Measurements from ENCODE around the gene FHIT.

FHIT gene

DNA sequence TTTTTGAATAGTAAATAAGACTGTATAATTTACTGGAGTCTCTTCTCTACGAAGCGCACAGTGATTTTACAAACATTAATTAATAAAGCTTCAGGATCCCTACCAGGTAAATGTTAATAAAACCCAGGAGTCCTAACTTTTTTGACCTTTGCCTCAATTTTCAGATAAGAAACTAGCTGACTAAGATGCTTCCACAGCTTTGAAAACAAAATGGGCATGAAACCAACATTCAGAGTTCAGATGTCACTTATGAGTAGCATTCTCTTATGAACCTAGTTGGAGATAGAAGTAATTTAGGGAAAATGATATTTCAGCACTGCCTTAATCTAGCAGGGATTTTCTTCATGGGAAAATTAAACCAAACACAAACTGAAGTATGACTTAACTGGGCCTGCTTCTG is 13.0 kb upstream of the FHIT start:
- H3K27ac ChIP-seq, result no peak overlapping the region
- no peaks in the 10 kb centered on the region for H3K36me3 ChIP-seq
- H3K9me3 ChIP-seq, result no peaks in the 10 kb centered on the region
- TF ChIP-seq, protein P1, sequence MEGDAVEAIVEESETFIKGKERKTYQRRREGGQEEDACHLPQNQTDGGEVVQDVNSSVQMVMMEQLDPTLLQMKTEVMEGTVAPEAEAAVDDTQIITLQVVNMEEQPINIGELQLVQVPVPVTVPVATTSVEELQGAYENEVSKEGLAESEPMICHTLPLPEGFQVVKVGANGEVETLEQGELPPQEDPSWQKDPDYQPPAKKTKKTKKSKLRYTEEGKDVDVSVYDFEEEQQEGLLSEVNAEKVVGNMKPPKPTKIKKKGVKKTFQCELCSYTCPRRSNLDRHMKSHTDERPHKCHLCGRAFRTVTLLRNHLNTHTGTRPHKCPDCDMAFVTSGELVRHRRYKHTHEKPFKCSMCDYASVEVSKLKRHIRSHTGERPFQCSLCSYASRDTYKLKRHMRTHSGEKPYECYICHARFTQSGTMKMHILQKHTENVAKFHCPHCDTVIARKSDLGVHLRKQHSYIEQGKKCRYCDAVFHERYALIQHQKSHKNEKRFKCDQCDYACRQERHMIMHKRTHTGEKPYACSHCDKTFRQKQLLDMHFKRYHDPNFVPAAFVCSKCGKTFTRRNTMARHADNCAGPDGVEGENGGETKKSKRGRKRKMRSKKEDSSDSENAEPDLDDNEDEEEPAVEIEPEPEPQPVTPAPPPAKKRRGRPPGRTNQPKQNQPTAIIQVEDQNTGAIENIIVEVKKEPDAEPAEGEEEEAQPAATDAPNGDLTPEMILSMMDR (IDR thresholded peaks at IDR 0.05), result no peak
- no peaks in the 10 kb centered on the region for H3K4me1 ChIP-seq
- no peaks in the 10 kb centered on the region for H3K27me3 ChIP-seq
- intact Hi-C loops (cut with DNase I; ENCODE audit: low total_unique reads), result no loop called here
- H3K4me3 ChIP-seq, result no peak overlapping the region
- no peak for DNase-seq

DNA sequence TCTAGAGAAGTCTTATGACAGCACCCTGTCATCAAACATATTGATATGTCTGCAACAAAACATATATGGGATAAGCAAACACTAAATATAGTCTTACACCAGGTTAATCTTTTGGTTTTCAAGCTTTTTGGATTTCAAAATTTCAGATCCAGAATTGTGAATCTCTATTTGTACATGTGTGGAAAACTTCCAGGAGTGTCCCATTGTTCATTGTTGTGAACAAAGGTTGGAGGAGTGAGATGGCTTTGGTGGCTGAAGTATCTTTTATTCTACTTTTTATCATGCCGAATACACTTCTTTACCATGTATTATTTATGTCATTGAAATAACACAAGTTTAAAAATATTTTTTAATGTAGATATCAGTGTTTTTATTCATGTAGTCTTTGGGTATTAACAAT is 5.9 kb upstream of the FHIT start:
- no peak for DNase-seq
- no peak overlapping the region for H3K27ac ChIP-seq
- intact Hi-C loops (cut with DNase I; ENCODE audit: low total_unique reads), result loop anchor here (5.0 kb wide), 1 partner anchor 515 kb away; no protein-coding TSS in a partner anchor
- TF ChIP-seq, protein P1 (IDR thresholded peaks at IDR 0.05), result no peak
- no peaks in the 10 kb centered on the region for H3K9me3 ChIP-seq
- H3K4me1 ChIP-seq, result no peaks in the 10 kb centered on the region
- no peaks in the 10 kb centered on the region for H3K27me3 ChIP-seq
- H3K36me3 ChIP-seq, result no peaks in the 10 kb centered on the region
- no peak overlapping the region for H3K4me3 ChIP-seq

DNA sequence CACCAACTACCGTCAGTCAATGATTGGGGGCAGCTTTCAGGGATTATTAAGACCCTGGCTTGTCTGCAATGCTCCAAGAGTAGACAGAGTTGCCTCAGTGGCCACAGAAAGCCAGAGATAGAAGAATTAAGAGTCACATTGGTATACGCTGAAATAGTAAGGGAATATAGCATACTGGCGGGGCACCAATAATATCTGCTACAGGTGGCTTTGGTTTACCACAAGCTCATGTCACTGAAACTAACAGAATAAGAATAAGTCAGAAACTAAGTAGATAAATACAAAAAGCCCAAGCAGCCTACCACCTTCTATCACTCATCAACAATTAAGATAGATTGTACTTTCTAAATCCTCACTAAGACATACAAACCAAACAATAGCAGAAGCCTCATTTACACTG is 2.5 kb upstream of the FHIT start:
- TF ChIP-seq, protein P1 (IDR thresholded peaks at IDR 0.05), result no peak
- no peak for DNase-seq
- Histone ChIP-seq H3K9me3 (no peaks in the 10 kb centered on the region), H3K4me3 (no peak overlapping the region), H3K27me3 (no peaks in the 10 kb centered on the region), H3K27ac (no peak overlapping the region), H3K4me1 (peaks cover 0 to 11% (median 0%) of the 10 kb centered on the region in 4 donors), H3K36me3 (no peaks in the 10 kb centered on the region)
- intact Hi-C loops (cut with DNase I; ENCODE audit: low total_unique reads), result no loop called here

DNA sequence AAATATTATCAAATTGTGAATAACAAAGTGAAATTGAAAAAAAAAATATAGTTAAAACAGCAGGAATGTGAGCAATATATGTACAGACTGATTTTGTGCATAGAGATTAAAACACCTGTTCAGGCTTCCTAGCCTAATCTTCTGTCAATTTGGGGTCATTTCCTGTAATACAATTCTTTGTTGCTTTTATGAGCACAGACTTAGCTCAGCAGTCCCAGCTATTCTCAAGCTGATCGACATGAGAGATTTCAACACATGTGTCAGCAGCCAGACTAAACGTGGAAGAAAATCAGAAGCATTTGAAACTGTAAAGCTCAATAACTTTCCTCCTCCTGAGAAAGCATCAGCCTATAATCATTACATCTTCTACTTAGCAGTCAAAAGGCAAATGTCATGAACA is 1.6 kb upstream of the FHIT start:
- Histone ChIP-seq H3K36me3 (no peaks in the 10 kb centered on the region), H3K9me3 (no peaks in the 10 kb centered on the region), H3K27ac (no peak overlapping the region), H3K4me1 (peaks cover 0 to 11% (median 0%) of the 10 kb centered on the region in 4 donors), H3K27me3 (no peaks in the 10 kb centered on the region), H3K4me3 (no peak overlapping the region)
- intact Hi-C loops (cut with DNase I; ENCODE audit: low total_unique reads), result no loop called here
- no peak for DNase-seq
- TF ChIP-seq, protein P1 (IDR thresholded peaks at IDR 0.05), result no peak

DNA sequence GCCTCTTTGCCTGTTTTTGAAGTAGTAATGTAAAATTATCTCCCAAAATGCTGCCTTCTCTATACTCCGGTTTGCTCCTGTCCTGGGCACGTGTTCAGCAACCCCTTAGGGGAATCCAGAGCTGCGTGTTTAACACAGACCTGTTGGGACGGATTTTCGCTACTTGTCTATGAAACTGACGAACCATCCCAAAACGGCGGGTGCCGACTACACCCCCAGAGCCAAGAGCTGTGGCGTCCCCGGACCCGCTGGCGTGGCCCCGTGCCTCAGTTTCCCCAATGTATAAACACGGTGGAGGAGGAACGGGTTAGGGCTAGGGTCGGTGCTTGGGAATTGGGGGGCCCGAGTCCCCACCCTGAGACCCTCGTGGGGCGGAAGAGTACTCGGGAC is 473 bp downstream of the FHIT start:
- peak in 1 of 2 donors; percentile 31 for DNase-seq
- TF ChIP-seq, protein P1 (IDR thresholded peaks at IDR 0.05), result no peak

DNA sequence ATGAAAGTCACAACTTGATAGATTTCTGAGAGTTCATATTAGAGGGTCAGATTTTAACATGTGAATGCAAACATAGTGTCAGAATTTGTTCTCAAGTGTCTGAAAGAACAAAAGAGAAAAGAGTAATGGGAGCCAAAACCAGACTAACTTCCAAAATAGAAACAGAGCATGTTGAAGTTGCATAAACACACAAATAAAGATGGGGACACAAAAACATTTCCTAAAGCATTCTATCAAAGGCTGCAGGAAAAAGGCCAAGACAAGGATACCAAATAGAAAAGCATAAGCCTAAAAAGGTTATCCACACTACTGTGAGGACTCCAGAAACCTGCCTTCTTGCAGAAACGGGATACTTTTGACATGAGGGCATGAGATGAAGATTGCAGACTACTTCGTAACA is 2.8 kb downstream of the FHIT start:
- Histone ChIP-seq H3K4me3 (no peak overlapping the region), H3K36me3 (no peaks in the 10 kb centered on the region), H3K27me3 (no peaks in the 10 kb centered on the region), H3K27ac (no peak overlapping the region), H3K9me3 (no peaks in the 10 kb centered on the region), H3K4me1 (peaks cover 0 to 11% (median 0%) of the 10 kb centered on the region in 4 donors)
- TF ChIP-seq, protein P1 (IDR thresholded peaks at IDR 0.05), result no peak
- DNase-seq, result no peak
- intact Hi-C loops (cut with DNase I; ENCODE audit: low total_unique reads), result no loop called here

More for the DNA sequence above, 473 bp downstream of the FHIT start:
- H3K36me3 ChIP-seq, result no peaks in the 10 kb centered on the region
- H3K27ac ChIP-seq, result peak overlapping the region; percentile 74 to 80
- peak overlapping the region; percentile 69 to 75 for H3K4me3 ChIP-seq
- intact Hi-C loops (cut with DNase I; ENCODE audit: low total_unique reads), result no loop called here
- no peaks in the 10 kb centered on the region for H3K9me3 ChIP-seq
- H3K27me3 ChIP-seq, result no peaks in the 10 kb centered on the region
- H3K4me1 ChIP-seq, result peaks cover 0 to 11% (median 0%) of the 10 kb centered on the region in 4 donors

Measured in tibial artery (tissue), 4 donors.